Transverse colon (tissue), 4 donors: Measurements from ENCODE around the gene SLBP. TPM values are rescaled to one million over a fixed set of nuclear protein-coding genes. Genes with fewer than 3 reads are reported as not detected.
"Not testable (repeated sequence)": the region's sequence is repeated elsewhere in the genome, so short reads cannot be mapped to it uniquely, and the experiment has no call there.

ENCODE experiments used
- DNase-seq: peaks from one replicate; pipeline ENCODE4 v3.0.0-alpha.2; 2019
- H3K27ac ChIP-seq, 4 donors: fragments of 200-600 bp; sonication (generic); 2 replicates each; pipeline ENCODE4 v1.5.1; 2016 to 2018; ENCODE audit warnings: inconsistent platforms in 4 of 4
- H3K27me3 ChIP-seq: fragments of 200-600 bp; sonication (generic); 2 replicates; pipeline ENCODE4 v1.5.1; 2017; ENCODE audit warnings: inconsistent platforms
- H3K36me3 ChIP-seq, 4 donors: fragments of 200-600 bp; sonication (generic); 2 replicates each; pipeline ENCODE4 v1.5.1; 2017 to 2019; ENCODE audit warnings: inconsistent platforms in 4 of 4
- H3K4me1 ChIP-seq, 4 donors: fragments of 200-600 bp; sonication (generic); 2 replicates each; pipeline ENCODE4 v1.5.1; 2017 to 2020; ENCODE audit warnings: inconsistent platforms in 4 of 4
- H3K4me3 ChIP-seq, 4 donors: fragments of 200-600 bp; sonication (generic); 1 replicate in 1 of 4; 2 replicates in 3 of 4; pipeline versions ENCODE4 v1.5.1 to v1.6.1; 2017 to 2019; ENCODE audit warnings: inconsistent platforms in 4 of 4
- H3K9me3 ChIP-seq, 2 donors: fragments of 200-600 bp; sonication (generic); 2 replicates each; pipeline ENCODE4 v1.5.1; 2017 to 2019; ENCODE audit warnings: inconsistent platforms in 2 of 2
- EP300 ChIP-seq: sonication (generic); formaldehyde crosslinking; IDR thresholded peaks from one replicate; pipeline ENCODE4 v1.6.1; 2017; ENCODE audit warnings: antibody characterized with exemption, low read depth
- POLR2A ChIP-seq: fragments of 450-650 bp; IDR thresholded peaks from one replicate; pipeline ENCODE4 v1.6.1; 2016; ENCODE audit warnings: antibody characterized with exemption, mild to moderate bottlenecking, moderate library complexity
- POLR2AphosphoS5 ChIP-seq, 3 donors: sonication (generic); formaldehyde crosslinking; IDR thresholded peaks; one replicate each; pipeline ENCODE4 v1.6.1; 2016; ENCODE audit warnings: antibody characterized with exemption in 3 of 3
- WGBS, 2 donors: methylation state at CpG; one replicate each; pipeline ENCODE4 v1.1.5; 2018; ENCODE audit warnings: low coverage in 1 of 2; 5-methylcytosine and 5-hydroxymethylcytosine counted together
- in situ Hi-C, 4 donors: fragments of 200-750 bp; cut with MboI; loops; one replicate each; pipeline versions ENCODE4 v1.15.0 to v1.15.1; 2017; ENCODE audit warnings: low sequenced_read_pairs in 3 of 4, low pct_ligation_motif_present in 1 of 4, low pct_unique_long_range_greater_than_20kb in 1 of 4
- intact Hi-C: fragments of 100-400 bp; cut with DNase I; formaldehyde crosslinking; loops from one replicate; pipeline ENCODE4 v1.15.1; 2023; ENCODE audit warnings: low total_unique reads
- total RNA-seq, 4 donors: library from RNA; depleted of rRNA; stranded (reverse); fragments of >200 nt; gene quantifications; one replicate each; pipeline ENCODE4 v1.1.0, GENCODE V29; 2016
- TF ChIP-seq, protein P1 (sequence below), 5 experiments: fragments of 200-600 bp in 3 of 5; fragments of 450-650 bp in 2 of 5; sonication (generic) in 3 of 5; IDR thresholded peaks; 1 replicate in 2 of 5; 2 replicates in 3 of 5; pipeline ENCODE4 v1.5.1; 2016 to 2017; ENCODE audit warnings: antibody characterized with exemption in 5 of 5, inconsistent platforms in 3 of 5, mild to moderate bottlenecking in 2 of 5, moderate library complexity in 1 of 5

The SLBP gene
- total RNA-seq, 4 donors from 2014 or later = 7.6 to 47.5 (median 31.6) TPM

- Histone ChIP-seq H3K4me1 (peaks cover 0 to 3% (median 0%) of the 10 kb centered on the region in 4 donors), H3K27me3 (no peaks in the 10 kb centered on the region), H3K9me3 (no peaks in the 10 kb centered on the region), H3K36me3 (no peaks in the 10 kb centered on the region), H3K4me3 (no peak overlapping the region), H3K27ac (no peak overlapping the region)
- no peak for TF ChIP-seq POLR2AphosphoS5 (IDR thresholded peaks at IDR 0.05)
- no peak for TF ChIP-seq EP300
- no peak for TF ChIP-seq POLR2A
- TF ChIP-seq, protein P1, sequence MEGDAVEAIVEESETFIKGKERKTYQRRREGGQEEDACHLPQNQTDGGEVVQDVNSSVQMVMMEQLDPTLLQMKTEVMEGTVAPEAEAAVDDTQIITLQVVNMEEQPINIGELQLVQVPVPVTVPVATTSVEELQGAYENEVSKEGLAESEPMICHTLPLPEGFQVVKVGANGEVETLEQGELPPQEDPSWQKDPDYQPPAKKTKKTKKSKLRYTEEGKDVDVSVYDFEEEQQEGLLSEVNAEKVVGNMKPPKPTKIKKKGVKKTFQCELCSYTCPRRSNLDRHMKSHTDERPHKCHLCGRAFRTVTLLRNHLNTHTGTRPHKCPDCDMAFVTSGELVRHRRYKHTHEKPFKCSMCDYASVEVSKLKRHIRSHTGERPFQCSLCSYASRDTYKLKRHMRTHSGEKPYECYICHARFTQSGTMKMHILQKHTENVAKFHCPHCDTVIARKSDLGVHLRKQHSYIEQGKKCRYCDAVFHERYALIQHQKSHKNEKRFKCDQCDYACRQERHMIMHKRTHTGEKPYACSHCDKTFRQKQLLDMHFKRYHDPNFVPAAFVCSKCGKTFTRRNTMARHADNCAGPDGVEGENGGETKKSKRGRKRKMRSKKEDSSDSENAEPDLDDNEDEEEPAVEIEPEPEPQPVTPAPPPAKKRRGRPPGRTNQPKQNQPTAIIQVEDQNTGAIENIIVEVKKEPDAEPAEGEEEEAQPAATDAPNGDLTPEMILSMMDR (IDR thresholded peaks at IDR 0.05) = no peak
- in situ Hi-C loops = no loop called here
- 87 to 92% methylated on average over 2 to 20 of the region's 20 CpGs for WGBS, 2 donors
- DNase-seq = no peak
- intact Hi-C loops = no loop called here
Measured at GRCh38 chr4:1673671-1674070, 38.4 kb downstream of the SLBP start.

DNA sequence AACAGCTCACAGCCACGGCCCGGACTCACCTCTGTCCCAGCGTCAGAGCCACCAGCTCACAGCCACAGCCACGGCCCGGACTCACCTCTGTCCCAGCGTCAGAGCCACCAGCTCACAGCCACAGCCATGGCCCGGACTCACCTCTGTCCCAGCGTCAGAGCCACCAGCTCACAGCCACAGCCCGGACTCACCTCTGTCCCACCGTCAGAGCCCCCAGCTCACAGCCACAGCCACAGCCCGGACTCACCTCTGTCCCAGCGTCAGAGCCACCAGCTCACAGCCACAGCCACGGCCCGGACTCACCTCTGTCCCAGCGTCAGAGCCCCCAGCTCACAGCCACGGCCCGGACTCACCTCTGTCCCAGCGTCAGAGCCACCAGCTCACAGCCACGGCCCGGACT, 41.1 kb downstream of the SLBP start:
- 90 to 93% methylated on average over 8 to 19 of the region's 20 CpGs for WGBS, 2 donors
- H3K27me3 ChIP-seq, H3K4me1 ChIP-seq, H3K4me3 ChIP-seq, intact Hi-C loops, H3K36me3 ChIP-seq, H3K9me3 ChIP-seq, DNase-seq, H3K27ac ChIP-seq, in situ Hi-C loops: not testable (repeated sequence)

GRCh38 chr4:1670279-1670678, 41.8 kb downstream of the SLBP start:
- no peak for DNase-seq
- TF ChIP-seq, protein P1 (IDR thresholded peaks at IDR 0.05) = no peak
- TF ChIP-seq POLR2A = no peak
- TF ChIP-seq POLR2AphosphoS5 (IDR thresholded peaks at IDR 0.05) = no peak
- TF ChIP-seq EP300 = no peak
- H3K27ac ChIP-seq = no peak overlapping the region
- no peaks in the 10 kb centered on the region for H3K9me3 ChIP-seq
- H3K4me1 ChIP-seq = no peaks in the 10 kb centered on the region
- H3K36me3 ChIP-seq = no peaks in the 10 kb centered on the region
- no peak overlapping the region for H3K4me3 ChIP-seq
- WGBS, 2 donors = 94% methylated on average over 6 of the region's 11 CpGs; no CpG with 5 or more reads in 1 of the 2 donors
- intact Hi-C loops = no loop called here
- H3K27me3 ChIP-seq = no peaks in the 10 kb centered on the region
- in situ Hi-C loops = no loop called here

DNA sequence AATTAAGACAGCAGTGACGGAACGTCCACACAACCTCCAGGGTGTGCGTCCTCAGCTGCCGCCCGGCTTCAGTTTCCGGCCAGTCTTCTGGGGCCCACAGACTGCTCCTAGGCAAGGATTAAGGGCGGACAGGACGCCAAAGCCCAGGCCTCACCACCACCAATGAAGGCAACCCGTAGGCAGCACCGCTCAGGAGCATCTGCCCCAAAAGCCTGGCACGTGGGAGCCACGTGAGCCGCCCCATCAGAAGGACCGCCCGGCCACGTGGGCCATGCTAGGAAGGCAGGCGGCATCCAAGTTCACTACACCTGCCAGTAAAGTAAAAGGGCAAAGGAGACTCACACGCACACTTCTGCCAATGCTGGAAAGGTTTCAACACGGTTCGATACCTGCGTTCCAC, 42.3 kb downstream of the SLBP start:
- no peaks in the 10 kb centered on the region for H3K27me3 ChIP-seq
- H3K4me3 ChIP-seq = no peak overlapping the region
- in situ Hi-C loops (no loop called here), intact Hi-C loops (no loop called here)
- no peaks in the 10 kb centered on the region for H3K9me3 ChIP-seq
- no peak overlapping the region for H3K27ac ChIP-seq
- no peaks in the 10 kb centered on the region for H3K4me1 ChIP-seq
- DNase-seq = no peak
- whole genome bisulfite sequencing, 2 donors = 98% methylated on average over 18 of the region's 21 CpGs; no CpG with 5 or more reads in 1 of the 2 donors
- H3K36me3 ChIP-seq = no peaks in the 10 kb centered on the region
- TF ChIP-seq EP300 (no peak), POLR2A (no peak), POLR2AphosphoS5 (IDR thresholded peaks at IDR 0.05) (no peak)
- TF ChIP-seq, protein P1 (IDR thresholded peaks at IDR 0.05) = no peak

- 83% methylated on average over 4 of the region's 12 CpGs; no CpG with 5 or more reads in 1 of the 2 donors for WGBS, 2 donors
- no peak overlapping the region for H3K27ac ChIP-seq
Measured at GRCh38 chr4:1669270-1669669, 42.8 kb downstream of the SLBP start.

More at GRCh38 chr4:1669270-1669669, 42.8 kb downstream of the SLBP start:
- in situ Hi-C loops = no loop called here
- TF ChIP-seq POLR2AphosphoS5 (IDR thresholded peaks at IDR 0.05) (no peak), POLR2A (no peak), EP300 (no peak)
- TF ChIP-seq, protein P1 (IDR thresholded peaks at IDR 0.05) = no peak
- no peaks in the 10 kb centered on the region for H3K36me3 ChIP-seq
- no peak overlapping the region for H3K4me3 ChIP-seq
- DNase-seq = no peak
- intact Hi-C loops = no loop called here
- no peaks in the 10 kb centered on the region for H3K4me1 ChIP-seq
- no peaks in the 10 kb centered on the region for H3K27me3 ChIP-seq
- H3K9me3 ChIP-seq = no peaks in the 10 kb centered on the region
